Liver (tissue), 9 donors: Measurements from ENCODE around the gene HOXB13. TPM values are rescaled to one million over a fixed set of nuclear protein-coding genes. Genes with fewer than 3 reads are reported as not detected.

Experiments used
- DNase-seq: peaks from one replicate; pipeline ENCODE4 v3.0.0-alpha.2; 2017; ENCODE audit warnings: low spot score
- H3K27ac ChIP-seq, 2 donors: one replicate each; pipeline ENCODE4 v1.7.0; 2013; ENCODE audit warnings: inconsistent platforms in 2 of 2, low read length in 2 of 2, control low read depth in 1 of 2, low read depth in 1 of 2, mild to moderate bottlenecking in 1 of 2
- H3K27me3 ChIP-seq, 4 donors: one replicate each; pipeline versions ENCODE4 v1.6.1 to v1.7.0; 2013; ENCODE audit warnings: low read length in 3 of 4, inconsistent platforms in 1 of 4, mild to moderate bottlenecking in 1 of 4, moderate library complexity in 1 of 4; ENCODE audit not compliant: control insufficient read depth in 4 of 4, insufficient read depth in 4 of 4
- H3K36me3 ChIP-seq, 4 donors: one replicate each; pipeline versions ENCODE4 v1.6.1 to v1.7.0; 2013; ENCODE audit warnings: low read length in 3 of 4, mild to moderate bottlenecking in 3 of 4, low read depth in 1 of 4, moderate library complexity in 1 of 4; ENCODE audit not compliant: control insufficient read depth in 4 of 4, insufficient read depth in 3 of 4
- H3K4me1 ChIP-seq, 4 donors: one replicate each; pipeline versions ENCODE4 v1.6.1 to v1.7.0; 2013; ENCODE audit warnings: low read length in 3 of 4, mild to moderate bottlenecking in 3 of 4, moderate library complexity in 1 of 4; ENCODE audit not compliant: control insufficient read depth in 4 of 4, insufficient read depth in 4 of 4
- H3K4me3 ChIP-seq, 3 donors: one replicate each; pipeline versions ENCODE4 v1.6.1 to v1.7.0; 2013; ENCODE audit warnings: low read length in 3 of 3, control low read depth in 1 of 3, low read depth in 1 of 3, mild to moderate bottlenecking in 1 of 3
- H3K9ac ChIP-seq, 2 donors: one replicate each; pipeline ENCODE4 v1.7.0; 2013; ENCODE audit warnings: low read length in 2 of 2, mild to moderate bottlenecking in 2 of 2, moderate library complexity in 2 of 2, control low read depth in 1 of 2, low read depth in 1 of 2
- H3K9me3 ChIP-seq, 4 donors: one replicate each; pipeline versions ENCODE4 v1.6.1 to v1.7.0; 2013; ENCODE audit warnings: low read length in 3 of 4; ENCODE audit not compliant: control insufficient read depth in 4 of 4
- EGR1 ChIP-seq, 2 donors: IDR thresholded peaks; 2 replicates each; pipeline ENCODE4 v1.6.1; 2016 to 2018; ENCODE audit warnings: antibody characterized with exemption in 2 of 2, low read depth in 2 of 2
- FOXA1 ChIP-seq: IDR thresholded peaks from 2 replicates; pipeline ENCODE4 v1.6.1; 2016; ENCODE audit warnings: antibody characterized with exemption
- GABPA ChIP-seq, 2 donors: IDR thresholded peaks in 1 of 2; conservative IDR thresholded peaks in 1 of 2; 2 replicates each; pipeline ENCODE4 v1.6.1; 2016; ENCODE audit warnings: antibody characterized with exemption in 2 of 2, mild to moderate bottlenecking in 1 of 2, moderate library complexity in 1 of 2
- HNF4A ChIP-seq, 2 donors: conservative IDR thresholded peaks; 2 replicates each; pipeline ENCODE4 v1.6.1; 2016; ENCODE audit warnings: antibody characterized with exemption in 2 of 2, mild to moderate bottlenecking in 2 of 2
- HNF4G ChIP-seq: IDR thresholded peaks from 2 replicates; pipeline ENCODE4 v1.6.1; 2016; ENCODE audit warnings: antibody characterized with exemption
- MAX ChIP-seq: IDR thresholded peaks from 2 replicates; pipeline ENCODE4 v1.6.1; 2016; ENCODE audit warnings: antibody characterized with exemption
- NR2F2 ChIP-seq: IDR thresholded peaks from 2 replicates; pipeline ENCODE4 v1.6.1; 2016; ENCODE audit warnings: antibody characterized with exemption
- RAD21 ChIP-seq, 2 donors: IDR thresholded peaks; 2 replicates each; pipeline ENCODE4 v1.6.1; 2016; ENCODE audit warnings: antibody characterized with exemption in 2 of 2, mild to moderate bottlenecking in 2 of 2
- REST ChIP-seq: IDR thresholded peaks from 2 replicates; pipeline ENCODE4 v1.6.1; 2016; ENCODE audit warnings: antibody characterized with exemption, mild to moderate bottlenecking
- RXRA ChIP-seq, 2 donors: IDR thresholded peaks; 2 replicates each; pipeline ENCODE4 v1.6.1; 2017 to 2018; ENCODE audit warnings: antibody characterized with exemption in 2 of 2, mild to moderate bottlenecking in 1 of 2
- SP1 ChIP-seq: IDR thresholded peaks from 2 replicates; pipeline ENCODE4 v1.6.1; 2018; ENCODE audit warnings: antibody characterized with exemption, mild to moderate bottlenecking
- TAF1 ChIP-seq: conservative IDR thresholded peaks from 2 replicates; pipeline ENCODE4 v1.6.1; 2016; ENCODE audit warnings: antibody characterized with exemption, mild to moderate bottlenecking
- WGBS: extraction: QIAGEN DNeasy Blood & Tissue Kit; methylation state at CpG from one replicate; pipeline ENCODE4 v1.1.7; 2013; 5-methylcytosine and 5-hydroxymethylcytosine counted together
- polyA plus RNA-seq, 2 donors: library from polyadenylated mRNA; stranded (reverse) in 1 of 2; unstranded in 1 of 2; fragments of 200-250 nt in 1 of 2; fragments of >200 nt in 1 of 2; fragmentation: Nextera tagmentation in 1 of 2; extraction: Ambion mirVana in 1 of 2; gene quantifications; one replicate each; pipeline versions ENCODE4 v1.2.1 to v1.2.3, GENCODE V29; 2013 to 2015
- total RNA-seq, 2 donors: library from RNA; depleted of rRNA; stranded (reverse); fragments of >200 nt; gene quantifications; one replicate each; pipeline ENCODE4 v1.2.3, GENCODE V29; 2014
- TF ChIP-seq, protein P1 (sequence below): fragments of 150-350 bp; IDR thresholded peaks from 2 replicates; pipeline ENCODE4 v1.5.1; 2017; ENCODE audit warnings: improper control_type of control experiment, low read depth, low read length; ENCODE audit not compliant: missing input control
- donor health status: healthy.
- donor health status: healthy.
- donor health status: healthy.
- donor health status: healthy.
- donor health status: healthy.

The HOXB13 gene
- total and polyA plus RNA-seq, 4 donors: not detected

GRCh38 chr17:48740537-48740936 lies 12.0 kb upstream of the HOXB13 start:
- Histone ChIP-seq H3K36me3 (no peaks in the 10 kb centered on the region), H3K4me3 (no peak overlapping the region), H3K27me3 (peaks cover 12 to 37% (median 22%) of the 10 kb centered on the region in 4 donors), H3K9me3 (peaks cover 0 to 3% (median 0%) of the 10 kb centered on the region in 4 donors), H3K27ac (no peak overlapping the region), H3K9ac (no peak overlapping the region), H3K4me1 (peaks cover 0 to 4% (median 0%) of the 10 kb centered on the region in 4 donors)
- TF ChIP-seq RAD21 (IDR thresholded peaks at IDR 0.05) (no peak), REST (no peak), SP1 (no peak), NR2F2 (no peak), TAF1 (no peak), GABPA (IDR thresholded peaks at IDR 0.05 in 1 of 2, conservative IDR thresholded peaks at IDR 0.05 in 1 of 2) (no peak), HNF4A (conservative IDR thresholded peaks at IDR 0.05) (no peak), EGR1 (IDR thresholded peaks at IDR 0.05; ENCODE audit: low read depth in 2 of 2) (no peak), FOXA1 (no peak), HNF4G (no peak)
- TF ChIP-seq, protein P1, sequence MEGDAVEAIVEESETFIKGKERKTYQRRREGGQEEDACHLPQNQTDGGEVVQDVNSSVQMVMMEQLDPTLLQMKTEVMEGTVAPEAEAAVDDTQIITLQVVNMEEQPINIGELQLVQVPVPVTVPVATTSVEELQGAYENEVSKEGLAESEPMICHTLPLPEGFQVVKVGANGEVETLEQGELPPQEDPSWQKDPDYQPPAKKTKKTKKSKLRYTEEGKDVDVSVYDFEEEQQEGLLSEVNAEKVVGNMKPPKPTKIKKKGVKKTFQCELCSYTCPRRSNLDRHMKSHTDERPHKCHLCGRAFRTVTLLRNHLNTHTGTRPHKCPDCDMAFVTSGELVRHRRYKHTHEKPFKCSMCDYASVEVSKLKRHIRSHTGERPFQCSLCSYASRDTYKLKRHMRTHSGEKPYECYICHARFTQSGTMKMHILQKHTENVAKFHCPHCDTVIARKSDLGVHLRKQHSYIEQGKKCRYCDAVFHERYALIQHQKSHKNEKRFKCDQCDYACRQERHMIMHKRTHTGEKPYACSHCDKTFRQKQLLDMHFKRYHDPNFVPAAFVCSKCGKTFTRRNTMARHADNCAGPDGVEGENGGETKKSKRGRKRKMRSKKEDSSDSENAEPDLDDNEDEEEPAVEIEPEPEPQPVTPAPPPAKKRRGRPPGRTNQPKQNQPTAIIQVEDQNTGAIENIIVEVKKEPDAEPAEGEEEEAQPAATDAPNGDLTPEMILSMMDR: no peak
- DNase-seq: no peak

GRCh38 chr17:48738803-48739526 lies 10.4 kb upstream of the HOXB13 start:
- no peak overlapping the region for H3K27ac ChIP-seq
- no peak for DNase-seq
- H3K9ac ChIP-seq: no peak overlapping the region
- H3K9me3 ChIP-seq: peaks cover 0 to 3% (median 0%) of the 10 kb centered on the region in 4 donors
- peaks cover 0 to 4% (median 0%) of the 10 kb centered on the region in 4 donors for H3K4me1 ChIP-seq
- no peaks in the 10 kb centered on the region for H3K36me3 ChIP-seq
- no peak overlapping the region for H3K4me3 ChIP-seq
- H3K27me3 ChIP-seq: peaks cover 7 to 43% (median 22%) of the 10 kb centered on the region in 4 donors
- 9% methylated on average over 37 of the region's 37 CpGs for WGBS
- no peak for TF ChIP-seq MAX
- no peak for TF ChIP-seq SP1
- TF ChIP-seq HNF4G: no peak
- TF ChIP-seq HNF4A (conservative IDR thresholded peaks at IDR 0.05): no peak
- TF ChIP-seq, protein P1: no peak
- TF ChIP-seq RXRA (IDR thresholded peaks at IDR 0.05): no peak
- TF ChIP-seq RAD21 (IDR thresholded peaks at IDR 0.05): no peak
- no peak for TF ChIP-seq FOXA1
- no peak for TF ChIP-seq NR2F2
